Panc1 (cell line): Measurements from ENCODE around the gene GRK6.

ENCODE experiments used
- SIN3A ChIP-seq: IDR thresholded peaks from 2 replicates; pipeline ENCODE4 v1.6.1; 2012; ENCODE audit warnings: low read depth, mild to moderate bottlenecking, low read length, moderate library complexity, borderline replicate concordance; ENCODE audit not compliant: insufficient read depth
- TF ChIP-seq, protein P1 (sequence below): fragments of 450-650 bp; IDR thresholded peaks from 2 replicates; pipeline ENCODE4 v1.5.1; 2017; ENCODE audit warnings: mild to moderate bottlenecking

DNA sequence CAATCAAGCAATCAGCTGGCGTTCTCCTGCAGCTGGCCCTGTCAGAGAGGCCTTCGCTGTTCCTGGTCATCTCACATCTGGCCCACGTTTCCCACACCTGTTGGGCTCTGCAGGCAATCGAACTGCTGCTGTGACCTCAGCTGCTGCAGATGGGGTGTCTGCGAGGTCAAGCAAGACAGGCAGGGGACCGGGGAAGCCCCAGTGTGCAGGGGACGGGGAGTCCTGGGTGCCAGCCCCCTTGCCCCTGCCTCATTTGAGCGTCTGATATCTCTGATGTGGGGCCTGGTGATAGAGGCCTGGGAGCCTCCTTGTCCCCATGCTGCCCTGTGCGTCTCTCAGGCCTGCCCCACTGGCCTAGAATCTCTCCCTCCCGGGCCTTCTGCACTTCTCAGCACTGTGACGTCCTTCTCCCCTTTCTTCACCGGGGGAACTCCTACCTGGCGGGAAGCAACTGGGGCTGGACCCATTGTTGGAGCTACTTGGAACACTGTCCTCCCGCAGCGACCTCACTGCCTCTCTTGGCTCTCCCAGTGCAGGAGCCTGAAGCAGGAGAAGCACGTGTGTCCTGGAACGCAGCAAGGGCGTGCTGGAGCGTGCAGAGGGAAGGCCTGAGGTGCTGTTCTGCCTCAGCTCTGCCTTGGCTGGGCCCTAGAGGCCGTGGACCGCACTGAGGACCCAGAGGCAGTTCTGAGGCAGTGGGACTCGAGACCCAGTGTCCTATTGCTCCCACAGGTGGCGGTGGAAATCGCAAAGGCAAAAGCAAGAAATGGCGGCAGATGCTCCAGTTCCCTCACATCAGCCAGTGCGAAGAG is 3.9 kb downstream of the GRK6 start:
- TF ChIP-seq, protein P1, sequence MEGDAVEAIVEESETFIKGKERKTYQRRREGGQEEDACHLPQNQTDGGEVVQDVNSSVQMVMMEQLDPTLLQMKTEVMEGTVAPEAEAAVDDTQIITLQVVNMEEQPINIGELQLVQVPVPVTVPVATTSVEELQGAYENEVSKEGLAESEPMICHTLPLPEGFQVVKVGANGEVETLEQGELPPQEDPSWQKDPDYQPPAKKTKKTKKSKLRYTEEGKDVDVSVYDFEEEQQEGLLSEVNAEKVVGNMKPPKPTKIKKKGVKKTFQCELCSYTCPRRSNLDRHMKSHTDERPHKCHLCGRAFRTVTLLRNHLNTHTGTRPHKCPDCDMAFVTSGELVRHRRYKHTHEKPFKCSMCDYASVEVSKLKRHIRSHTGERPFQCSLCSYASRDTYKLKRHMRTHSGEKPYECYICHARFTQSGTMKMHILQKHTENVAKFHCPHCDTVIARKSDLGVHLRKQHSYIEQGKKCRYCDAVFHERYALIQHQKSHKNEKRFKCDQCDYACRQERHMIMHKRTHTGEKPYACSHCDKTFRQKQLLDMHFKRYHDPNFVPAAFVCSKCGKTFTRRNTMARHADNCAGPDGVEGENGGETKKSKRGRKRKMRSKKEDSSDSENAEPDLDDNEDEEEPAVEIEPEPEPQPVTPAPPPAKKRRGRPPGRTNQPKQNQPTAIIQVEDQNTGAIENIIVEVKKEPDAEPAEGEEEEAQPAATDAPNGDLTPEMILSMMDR = no peak
- no peak for TF ChIP-seq SIN3A
